Activated CD4-positive, alpha-beta memory T cell treated with anti-CD3 and anti-CD28 coated beads, Interleukin-2, amount 10 ng/mL, durations not matched to agents 7 days and 5 days (primary cell): ENCODE measurements around the gene UBXN11. TPM values are rescaled to one million over a fixed set of nuclear protein-coding genes. Genes with fewer than 3 reads are reported as not detected.
A peak's percentile ranks its signal among the peaks of the same experiment; 100 is the strongest.

Source experiments
- CTCF ChIA-PET: fragments of 350-600 bp; sonication (Branson Sonifier 250); formaldehyde crosslinking; loops from one replicate; lab custom pipeline; 2021; ENCODE audit warnings: antibody characterized with exemption, inconsistent platforms; lab: Charles Lee
- POLR2A ChIA-PET: fragments of 350-600 bp; sonication (Branson Sonifier 250); formaldehyde crosslinking; loops from one replicate; lab custom pipeline; 2021; ENCODE audit warnings: antibody characterized with exemption; lab: Charles Lee
- DNase-seq: peaks from one replicate; pipeline ENCODE4 v3.0.0-alpha.2; 2020
- H3K27ac Mint-ChIP-seq: one replicate; pipeline ENCODE4 v1.8.0; 2021; ENCODE audit warnings: mild to moderate bottlenecking, mixed read lengths
- H3K27me3 Mint-ChIP-seq: one replicate; pipeline ENCODE4 v1.8.0; 2021; ENCODE audit warnings: mixed read lengths
- H3K36me3 Mint-ChIP-seq: one replicate; pipeline ENCODE4 v1.8.0; 2021; ENCODE audit warnings: low read depth, mixed read lengths
- H3K4me1 Mint-ChIP-seq: one replicate; pipeline ENCODE4 v1.8.0; 2021; ENCODE audit warnings: mixed read lengths
- H3K4me3 Mint-ChIP-seq: one replicate; pipeline ENCODE4 v1.8.0; 2021; ENCODE audit warnings: mild to moderate bottlenecking, mixed read lengths
- H3K9me3 Mint-ChIP-seq: one replicate; pipeline ENCODE4 v1.8.0; 2021; ENCODE audit warnings: mixed read lengths
- total RNA-seq, 2 experiments: library from RNA; stranded (reverse); gene quantifications; one replicate each; pipeline ENCODE4 v1.2.3, GENCODE V29; 2021

Gene UBXN11
- total RNA-seq, 2 experiments from 2014 or later = 46.9 to 49.9 TPM

- DNase-seq = peak; percentile 82
- H3K27ac Mint-ChIP-seq = peak overlapping the region; percentile 98
- ChIA-PET CTCF (interaction anchor here (0.6 to 17.9 kb wide), 20 partner anchors 9 to 183 kb away, joined by 3 to 883 read pairs (median 7); partner anchors contain the start of genes CD52, CEP85, HMGN2 and SH3BGRL3), POLR2A (interaction anchor here (0.8 to 19.9 kb wide), 19 partner anchors 11 to 545 kb away, joined by 3 to 1302 read pairs (median 7); partner anchors contain the start of genes CD52, DHDDS, HMGN2 and SH3BGRL3)
- peaks cover 24% of the 10 kb centered on the region for H3K36me3 Mint-ChIP-seq
- H3K27me3 Mint-ChIP-seq = no peaks in the 10 kb centered on the region
- no peaks in the 10 kb centered on the region for H3K9me3 Mint-ChIP-seq
- H3K4me1 Mint-ChIP-seq = peaks cover 86% of the 10 kb centered on the region
- peak overlapping the region; percentile 54 for H3K4me3 Mint-ChIP-seq
Measured at GRCh38 chr1:26288311-26288941, 18.0 kb downstream of the UBXN11 start.

DNA sequence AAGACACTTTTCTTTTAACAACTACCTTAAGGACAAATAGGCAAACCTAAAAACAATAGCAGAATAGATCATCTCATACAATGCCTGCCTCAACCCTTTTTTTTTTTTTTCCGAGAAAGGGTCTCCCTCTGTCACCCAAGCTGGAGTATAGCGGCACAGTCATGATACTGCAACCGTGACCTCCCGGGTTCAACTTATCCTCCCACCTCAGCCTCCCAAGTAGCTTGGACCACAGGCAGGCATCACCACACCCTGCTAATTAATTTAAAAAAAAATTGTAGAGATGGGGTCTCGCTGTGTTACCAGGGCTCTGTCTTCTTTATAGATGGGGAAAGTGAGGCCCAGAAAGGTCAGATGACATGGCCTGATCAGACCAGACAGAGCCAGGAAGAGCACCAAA is 18.6 kb downstream of the UBXN11 start:
- Mint-ChIP-seq H3K36me3 (peaks cover 27% of the 10 kb centered on the region), H3K27me3 (no peaks in the 10 kb centered on the region), H3K27ac (peak overlapping the region; percentile 98), H3K9me3 (no peaks in the 10 kb centered on the region), H3K4me1 (peaks cover 90% of the 10 kb centered on the region), H3K4me3 (peak overlapping the region; percentile 54)
- DNase-seq = peak; percentile 25
- ChIA-PET CTCF (interaction anchor here (1.0 to 17.9 kb wide), 15 partner anchors 8 to 184 kb away, joined by 3 to 883 read pairs (median 12); partner anchors contain the start of genes CD52, CEP85, HMGN2 and SH3BGRL3), POLR2A (interaction anchor here (0.8 to 19.9 kb wide), 18 partner anchors 10 to 546 kb away, joined by 3 to 1302 read pairs (median 10); partner anchors contain the start of genes CD52, DHDDS, HMGN2 and SH3BGRL3)

DNA sequence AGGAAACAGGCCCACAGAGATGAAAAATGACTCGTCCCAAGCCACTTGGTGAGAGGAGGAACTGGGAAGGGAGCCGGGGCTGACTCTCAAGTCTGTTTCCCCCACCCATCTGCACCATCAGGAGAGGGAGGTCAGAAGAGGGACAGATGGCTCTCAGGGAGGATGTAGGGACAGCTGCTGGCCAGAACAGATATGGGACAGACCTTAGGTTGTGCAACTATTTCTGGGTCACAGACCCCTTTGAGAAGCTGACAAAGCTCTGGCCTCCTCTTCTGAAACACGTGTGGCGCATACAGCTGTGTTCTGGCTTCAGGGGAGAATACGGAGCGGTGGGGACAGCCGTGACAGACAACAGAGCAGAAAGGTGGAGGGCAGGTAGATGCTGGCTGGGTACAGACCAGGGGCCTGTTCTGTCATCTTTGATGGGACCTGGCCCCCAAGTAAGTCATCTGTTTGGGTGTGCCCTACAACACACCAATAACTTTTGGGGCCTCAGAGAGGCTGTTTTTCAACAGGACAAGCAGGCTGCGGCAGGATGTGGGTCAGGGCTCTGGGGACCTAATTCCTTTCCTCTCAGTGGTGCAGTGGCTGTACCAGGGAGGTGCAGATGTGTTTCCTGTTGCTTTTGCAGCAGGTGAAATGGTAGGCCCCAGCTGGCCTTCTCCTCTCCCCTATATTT is 19.3 kb downstream of the UBXN11 start:
- Mint-ChIP-seq H3K4me3 (peak overlapping the region; percentile 54), H3K4me1 (peaks cover 96% of the 10 kb centered on the region), H3K27me3 (no peaks in the 10 kb centered on the region), H3K36me3 (peaks cover 33% of the 10 kb centered on the region), H3K27ac (peak overlapping the region; percentile 98), H3K9me3 (no peaks in the 10 kb centered on the region)
- ChIA-PET CTCF (interaction anchor here (0.6 to 17.9 kb wide), 14 partner anchors 8 to 129 kb away, joined by 3 to 883 read pairs (median 14); partner anchors contain the start of genes CD52, CEP85, SH3BGRL3 and UBXN11), POLR2A (interaction anchor here (0.7 to 19.9 kb wide), 19 partner anchors 9 to 184 kb away, joined by 3 to 1302 read pairs (median 9); partner anchors contain the start of genes CD52, DHDDS, HMGN2 and SH3BGRL3)
- DNase-seq = peak; percentile 91

- peaks cover 45% of the 10 kb centered on the region for H3K36me3 Mint-ChIP-seq
- H3K27ac Mint-ChIP-seq = peak overlapping the region; percentile 98
- ChIA-PET POLR2A (interaction anchor here (0.6 to 19.9 kb wide), 12 partner anchors 8 to 186 kb away, joined by 3 to 1302 read pairs (median 9); partner anchors contain the start of genes CD52, DHDDS, HMGN2 and SH3BGRL3), CTCF (interaction anchor here (1.0 to 17.9 kb wide), 15 partner anchors 10 to 163 kb away, joined by 3 to 883 read pairs (median 19); partner anchors contain the start of genes CD52, CEP85, UBXN11 and ZNF593)
- H3K4me3 Mint-ChIP-seq = no peak overlapping the region
- peaks cover 99% of the 10 kb centered on the region for H3K4me1 Mint-ChIP-seq
- no peaks in the 10 kb centered on the region for H3K27me3 Mint-ChIP-seq
- H3K9me3 Mint-ChIP-seq = no peaks in the 10 kb centered on the region
- DNase-seq = no peak
Measured at GRCh38 chr1:26286064-26286416, 20.4 kb downstream of the UBXN11 start.

- Mint-ChIP-seq H3K27ac (peak overlapping the region; percentile 98), H3K27me3 (no peaks in the 10 kb centered on the region), H3K9me3 (no peaks in the 10 kb centered on the region), H3K4me1 (peaks cover 96% of the 10 kb centered on the region), H3K4me3 (no peak overlapping the region), H3K36me3 (peaks cover 49% of the 10 kb centered on the region)
- CTCF ChIA-PET = interaction anchor here (0.6 to 17.9 kb wide), 27 partner anchors 10 to 257 kb away, joined by 3 to 883 read pairs (median 8); partner anchors contain the start of genes CD52, CEP85, UBXN11 and ZNF593
- POLR2A ChIA-PET = interaction anchor here (0.6 to 19.9 kb wide), 23 partner anchors 8 to 253 kb away, joined by 3 to 1302 read pairs (median 5); partner anchors contain the start of genes CD52, DHDDS, HMGN2 and PDIK1L
- DNase-seq = peak; percentile 58
Measured at GRCh38 chr1:26285366-26286063, 20.9 kb downstream of the UBXN11 start.

DNA sequence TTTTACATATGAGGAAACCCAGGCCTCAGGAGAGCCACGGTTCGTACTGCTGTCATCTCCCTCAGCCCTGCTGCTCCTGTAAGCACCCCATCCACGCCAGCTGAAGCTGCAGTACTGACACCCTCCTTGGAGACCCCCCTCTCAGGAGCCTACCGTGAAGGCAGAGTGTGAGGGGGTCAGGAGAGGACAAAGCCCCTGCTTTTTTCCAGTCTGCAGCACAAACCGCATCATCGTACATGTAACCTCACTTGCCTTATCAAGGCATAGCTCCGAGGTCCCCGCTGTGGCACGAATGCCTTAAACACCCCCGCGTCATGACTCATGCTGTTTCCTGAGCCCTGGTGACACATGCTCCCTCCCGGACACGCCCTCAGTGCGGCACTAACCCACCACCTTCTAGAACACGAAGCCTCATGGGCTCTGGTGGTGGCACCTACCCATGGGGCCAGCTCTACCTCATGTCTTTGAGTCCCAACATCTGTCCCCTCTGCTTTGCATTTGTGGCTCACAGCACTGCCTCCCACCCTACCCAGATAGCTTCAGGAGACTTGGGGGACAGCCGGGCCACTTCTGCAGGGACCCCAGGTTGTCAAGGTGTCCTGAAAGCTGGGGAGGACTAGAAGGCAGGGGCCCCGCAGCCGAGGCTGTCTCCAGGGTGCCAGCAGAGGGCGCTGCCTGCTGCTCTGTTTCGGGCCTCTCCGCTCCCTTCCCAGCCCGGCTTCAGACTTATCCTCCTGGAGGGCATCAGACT is 21.7 kb downstream of the UBXN11 start:
- peaks cover 91% of the 10 kb centered on the region for H3K4me1 Mint-ChIP-seq
- H3K27me3 Mint-ChIP-seq = no peaks in the 10 kb centered on the region
- peak overlapping the region; percentile 98 for H3K27ac Mint-ChIP-seq
- CTCF ChIA-PET = interaction anchor here (0.6 to 17.9 kb wide), 35 partner anchors 9 to 257 kb away, joined by 3 to 883 read pairs (median 6); partner anchors contain the start of genes CD52, CEP85, DHDDS and UBXN11
- peak; percentile 97 for DNase-seq
- POLR2A ChIA-PET = interaction anchor here (0.8 to 19.9 kb wide), 23 partner anchors 7 to 187 kb away, joined by 3 to 1302 read pairs (median 6); partner anchors contain the start of genes CD52, CEP85, DHDDS and HMGN2
- peak overlapping the region; percentile 82 for H3K4me3 Mint-ChIP-seq
- peaks cover 54% of the 10 kb centered on the region for H3K36me3 Mint-ChIP-seq
- no peaks in the 10 kb centered on the region for H3K9me3 Mint-ChIP-seq

GRCh38 chr1:26283871-26284596 is 22.4 kb downstream of the UBXN11 start:
- Mint-ChIP-seq H3K27ac (peak overlapping the region; percentile 98), H3K9me3 (no peaks in the 10 kb centered on the region), H3K4me1 (peaks cover 88% of the 10 kb centered on the region), H3K27me3 (no peaks in the 10 kb centered on the region), H3K36me3 (peaks cover 61% of the 10 kb centered on the region), H3K4me3 (peak overlapping the region; percentile 82)
- DNase-seq = peak; percentile 29
- CTCF ChIA-PET = interaction anchor here (0.6 to 17.9 kb wide), 31 partner anchors 8 to 258 kb away, joined by 3 to 883 read pairs (median 6); partner anchors contain the start of genes CD52, CEP85, DHDDS and UBXN11
- POLR2A ChIA-PET = interaction anchor here (1.1 to 19.9 kb wide), 16 partner anchors 6 to 188 kb away, joined by 3 to 1302 read pairs (median 9); partner anchors contain the start of genes CD52, CEP85, HMGN2 and SH3BGRL3

DNA sequence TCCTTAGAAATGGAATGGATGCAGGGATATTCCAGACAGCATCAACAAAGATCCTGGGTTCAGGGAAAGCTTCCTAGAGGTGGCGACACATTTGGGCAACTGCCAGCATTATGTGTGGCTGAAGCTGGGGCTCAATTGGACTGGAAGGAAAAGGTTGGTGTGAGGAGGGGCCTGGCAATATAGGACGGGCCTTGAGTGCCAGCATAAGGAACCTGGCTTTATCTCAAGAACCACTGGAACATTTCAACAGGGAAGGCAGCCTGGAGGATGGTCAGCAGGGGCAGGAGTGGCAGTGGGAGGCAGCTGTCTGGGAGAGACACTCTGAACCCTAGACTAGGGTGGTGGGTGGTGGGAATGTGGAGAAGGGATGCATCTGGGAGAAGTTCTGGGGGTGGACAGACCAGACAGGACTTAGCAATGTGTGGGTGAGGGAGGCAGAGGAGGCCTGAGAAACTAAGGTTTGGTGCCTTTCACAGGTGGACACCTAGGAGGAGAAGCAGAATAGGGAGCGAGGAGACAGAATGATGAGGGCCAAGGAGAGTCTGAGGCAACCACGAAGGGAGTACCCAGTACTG is 23.1 kb downstream of the UBXN11 start:
- ChIA-PET POLR2A (interaction anchor here (1.2 to 19.9 kb wide), 7 partner anchors 27 to 188 kb away, joined by 4 to 1302 read pairs (median 9); partner anchors contain the start of genes CD52, CEP85, HMGN2 and UBXN11), CTCF (interaction anchor here (3.1 to 17.9 kb wide), 4 partner anchors 31 to 133 kb away, joined by 19 to 883 read pairs (median 48); partner anchors contain the start of genes CD52, CEP85 and UBXN11)
- H3K36me3 Mint-ChIP-seq = peaks cover 68% of the 10 kb centered on the region
- peak overlapping the region; percentile 98 for H3K27ac Mint-ChIP-seq
- H3K4me1 Mint-ChIP-seq = peaks cover 88% of the 10 kb centered on the region
- H3K4me3 Mint-ChIP-seq = peak overlapping the region; percentile 82
- DNase-seq = no peak
- H3K27me3 Mint-ChIP-seq = no peaks in the 10 kb centered on the region
- no peaks in the 10 kb centered on the region for H3K9me3 Mint-ChIP-seq

DNA sequence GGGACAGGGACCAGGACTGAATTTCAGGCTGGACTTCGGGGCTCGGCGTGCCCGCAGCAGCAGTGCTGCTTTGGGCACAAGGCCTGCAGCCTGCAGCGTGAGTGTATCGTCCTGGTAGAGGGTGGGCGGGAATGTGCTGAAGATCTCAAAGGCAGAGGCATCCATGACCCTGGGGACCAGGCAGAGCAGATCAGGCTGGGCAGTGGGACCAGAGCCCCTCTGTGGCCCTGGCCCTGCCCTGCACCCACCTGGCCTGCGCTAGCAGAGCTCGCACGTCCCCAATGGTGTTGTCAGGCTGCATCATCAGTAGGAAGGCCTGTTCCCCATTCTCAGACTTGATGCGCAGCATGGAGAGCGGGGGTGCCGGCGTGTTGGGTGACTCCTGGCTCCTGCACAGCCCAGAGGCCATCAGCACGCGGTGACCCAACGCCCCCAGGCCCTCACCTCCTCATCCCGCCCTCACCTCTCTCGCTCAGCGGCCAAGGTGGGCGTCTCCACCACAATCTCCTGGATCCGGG is 24.0 kb downstream of the UBXN11 start:
- no peaks in the 10 kb centered on the region for H3K27me3 Mint-ChIP-seq
- peaks cover 88% of the 10 kb centered on the region for H3K4me1 Mint-ChIP-seq
- POLR2A ChIA-PET = interaction anchor here (19.9 kb wide), 1 partner anchor 28 kb away, joined by 1302 read pairs; the partner anchor contains the start of genes CD52 and UBXN11
- peak overlapping the region; percentile 98 for H3K27ac Mint-ChIP-seq
- no peak for DNase-seq
- H3K9me3 Mint-ChIP-seq = no peaks in the 10 kb centered on the region
- H3K4me3 Mint-ChIP-seq = peak overlapping the region; percentile 82
- CTCF ChIA-PET = interaction anchor here (17.9 kb wide), 1 partner anchor 32 kb away, joined by 883 read pairs; the partner anchor contains the start of genes CD52 and UBXN11
- H3K36me3 Mint-ChIP-seq = peaks cover 77% of the 10 kb centered on the region

DNA sequence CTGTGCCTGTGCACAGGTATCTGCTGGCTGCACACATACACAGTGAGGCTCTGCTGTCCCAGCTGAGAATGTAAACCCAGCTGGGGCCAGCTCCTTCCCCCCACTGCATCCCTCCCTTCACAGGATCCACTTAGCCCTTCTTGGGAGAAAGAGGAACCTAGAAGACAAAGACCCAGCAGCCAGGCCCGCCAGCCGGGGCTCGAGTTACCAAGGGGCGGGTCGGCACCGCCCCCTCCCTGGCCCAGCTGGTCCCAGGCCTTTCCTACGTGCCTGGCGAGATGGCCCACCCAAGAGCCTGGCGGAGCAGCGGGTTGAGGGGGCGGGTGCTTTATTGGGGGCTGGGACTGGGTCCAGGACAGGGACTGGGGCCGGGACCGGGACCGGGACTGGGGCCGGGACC is 24.5 kb downstream of the UBXN11 start:
- CTCF ChIA-PET = interaction anchor here (0.8 to 17.9 kb wide), 3 partner anchors 33 to 109 kb away, joined by 3 to 883 read pairs (median 4); partner anchors contain the start of genes CD52 and UBXN11

More for the DNA sequence above, 24.5 kb downstream of the UBXN11 start:
- peaks cover 88% of the 10 kb centered on the region for H3K4me1 Mint-ChIP-seq
- DNase-seq = no peak
- H3K4me3 Mint-ChIP-seq = peak overlapping the region; percentile 81
- peaks cover 80% of the 10 kb centered on the region for H3K36me3 Mint-ChIP-seq
- peak overlapping the region; percentile 98 for H3K27ac Mint-ChIP-seq
- H3K9me3 Mint-ChIP-seq = no peaks in the 10 kb centered on the region
- no peaks in the 10 kb centered on the region for H3K27me3 Mint-ChIP-seq
- POLR2A ChIA-PET = interaction anchor here (0.7 to 19.9 kb wide), 4 partner anchors 5 to 81 kb away, joined by 3 to 1302 read pairs (median 74); partner anchors contain the start of genes CD52 and UBXN11
